ENCODE measurements around the gene BACH2. TPM values are rescaled to one million over a fixed set of nuclear protein-coding genes. Genes with fewer than 3 reads are reported as not detected.

The BACH2 gene
- total and polyA plus RNA-seq, 7 donors = 0.12 to 16.9 (median 5.9) TPM

GRCh38 chr6:90162648-90163387 is 133.8 kb downstream of the BACH2 start:
- WGBS, 3 donors = 91 to 94% (median 93%) methylated on average over 8 of the region's 8 CpGs
- TF ChIP-seq CTCF (IDR thresholded peaks at IDR 0.05) = no peak
- Histone ChIP-seq H3K36me3 (ENCODE audit: insufficient read depth in 1 of 2, low read depth in 1 of 2) (no peaks in the 10 kb centered on the region), H3K4me1 (peaks cover 9% of the 10 kb centered on the region), H3K9me3 (no peaks in the 10 kb centered on the region), H3K4me3 (no peak overlapping the region), H3K27me3 (ENCODE audit: insufficient read depth in 3 of 3, low read length in 2 of 3) (no peaks in the 10 kb centered on the region), H3K27ac (no peak overlapping the region)
- ATAC-seq (no peak), DNase-seq (no peak)
- intact Hi-C loops (cut with DNase I) = no loop called here

GRCh38 chr6:90160013-90160412 is 136.6 kb downstream of the BACH2 start:
- WGBS, 3 donors = 64 to 76% (median 69%) methylated on average over 3 of the region's 3 CpGs
- H3K27ac ChIP-seq = no peak overlapping the region

GRCh38 chr6:90159452-90159851 is 137.2 kb downstream of the BACH2 start:
- no peak for TF ChIP-seq CTCF (IDR thresholded peaks at IDR 0.05)
- H3K4me3 ChIP-seq = no peak overlapping the region
- no peak overlapping the region for H3K27ac ChIP-seq
- ATAC-seq (no peak), DNase-seq (no peak)
- intact Hi-C loops (cut with DNase I) = no loop called here
- no peaks in the 10 kb centered on the region for H3K9me3 ChIP-seq
- H3K4me1 ChIP-seq = peaks cover 14% of the 10 kb centered on the region
- WGBS, 3 donors = 93 to 97% (median 96%) methylated on average over 2 of the region's 2 CpGs
- no peaks in the 10 kb centered on the region for H3K27me3 ChIP-seq (ENCODE audit: insufficient read depth in 3 of 3, low read length in 2 of 3)
- no peaks in the 10 kb centered on the region for H3K36me3 ChIP-seq (ENCODE audit: insufficient read depth in 1 of 2, low read depth in 1 of 2)

More at GRCh38 chr6:90160013-90160412, 136.6 kb downstream of the BACH2 start:
- intact Hi-C loops (cut with DNase I) = no loop called here
- DNase-seq (no peak), ATAC-seq (no peak)
- Histone ChIP-seq H3K9me3 (no peaks in the 10 kb centered on the region), H3K4me3 (no peak overlapping the region), H3K36me3 (ENCODE audit: insufficient read depth in 1 of 2, low read depth in 1 of 2) (no peaks in the 10 kb centered on the region), H3K27me3 (ENCODE audit: insufficient read depth in 3 of 3, low read length in 2 of 3) (no peaks in the 10 kb centered on the region), H3K4me1 (peaks cover 9% of the 10 kb centered on the region)
- TF ChIP-seq CTCF (IDR thresholded peaks at IDR 0.05) = no peak

- WGBS, 3 donors = 51 to 64% (median 58%) methylated on average over 5 of the region's 5 CpGs
- no peak for DNase-seq
Observed at GRCh38 chr6:90158936-90159335, 137.7 kb downstream of the BACH2 start.

More at GRCh38 chr6:90158936-90159335, 137.7 kb downstream of the BACH2 start:
- no peak for ATAC-seq
- H3K9me3 ChIP-seq = no peaks in the 10 kb centered on the region
- H3K27ac ChIP-seq = no peak overlapping the region
- intact Hi-C loops (cut with DNase I) = no loop called here
- no peaks in the 10 kb centered on the region for H3K36me3 ChIP-seq (ENCODE audit: insufficient read depth in 1 of 2, low read depth in 1 of 2)
- H3K4me3 ChIP-seq = no peak overlapping the region
- H3K27me3 ChIP-seq (ENCODE audit: insufficient read depth in 3 of 3, low read length in 2 of 3) = no peaks in the 10 kb centered on the region
- H3K4me1 ChIP-seq = peaks cover 17% of the 10 kb centered on the region
- TF ChIP-seq CTCF (IDR thresholded peaks at IDR 0.05) = no peak
